A549 (cell line): ENCODE measurements around the gene IRGQ. TPM values are rescaled to one million over a fixed set of nuclear protein-coding genes. Genes with fewer than 3 reads are reported as not detected.

Experiments used
- ATAC-seq, 2 experiments: fragments of 200-7000 bp in 1 of 2; fragments of >200 bp in 1 of 2; cut with Nextera tagmentation in 1 of 2; cut with Tn5 transposase in 1 of 2; 3 replicates each; pipeline versions ENCODE4 v1.8.0 to v1.9.1; 2018 to 2020; ENCODE audit warnings: mild to moderate bottlenecking in 1 of 2, moderate library complexity in 1 of 2
- CTCF ChIA-PET: fragments of 300-600 bp; sonication (Branson Sonifier 250); formaldehyde crosslinking; extraction: SDS; loops from one replicate; lab custom pipeline; 2021; ENCODE audit warnings: antibody characterized with exemption, inconsistent platforms; lab: Yijun Ruan, JAX
- POLR2A ChIA-PET: fragments of 350-600 bp; formaldehyde crosslinking; extraction: SDS; loops from one replicate; lab custom pipeline; 2021; ENCODE audit warnings: antibody characterized with exemption, inconsistent platforms; lab: Yijun Ruan, JAX
- DNase-seq, 2 experiments: peaks; one replicate each; pipeline versions ENCODE4 v3.0.0 to v3.0.0-alpha.2; 2011 to 2016; ENCODE audit warnings: low read depth in 1 of 2, low spot score in 1 of 2
- FAIRE-seq: peaks from 2 replicates; lab custom pipeline; 2011; peaks lifted over from hg19 to GRCh38; lab: Jason Lieb, UNC
- H3K27ac ChIP-seq, 2 experiments: fragments of >200 bp; sonication (Bioruptor Twin); formaldehyde crosslinking; 3 replicates each; pipeline ENCODE4 v1.5.1; 2016 to 2017
- H3K4me1 ChIP-seq: fragments of >200 bp; sonication (Bioruptor Twin); formaldehyde crosslinking; 3 replicates; pipeline ENCODE4 v1.6.1; 2016
- H3K4me2 ChIP-seq: fragments of >200 bp; sonication (Bioruptor Twin); formaldehyde crosslinking; 3 replicates; pipeline ENCODE4 v1.6.1; 2016
- H3K4me3 ChIP-seq: fragments of >200 bp; sonication (Bioruptor Twin); formaldehyde crosslinking; 3 replicates; pipeline ENCODE4 v1.5.1; 2016
- H3K9me3 ChIP-seq: fragments of >200 bp; sonication (Bioruptor Twin); formaldehyde crosslinking; 3 replicates; pipeline ENCODE4 v1.6.1; 2016
- CBX8 ChIP-seq: fragments of 200-600 bp; sonication (generic); IDR thresholded peaks from 2 replicates; pipeline ENCODE4 v1.6.1; 2016
- CTCF ChIP-seq: fragments of >200 bp; sonication (Bioruptor Twin); formaldehyde crosslinking; IDR thresholded peaks from 3 replicates; pipeline ENCODE4 v1.5.1; 2016
- ESRRA ChIP-seq: fragments of 150-350 bp; IDR thresholded peaks from 2 replicates; pipeline ENCODE4 v1.6.1; 2014; ENCODE audit warnings: mild to moderate bottlenecking, low read length, borderline replicate concordance
- FOSB ChIP-seq: fragments of 250-450 bp; sonication (Bioruptor Pico); IDR thresholded peaks from 2 replicates; pipeline ENCODE4 v1.5.0; 2020; ENCODE audit warnings: mild to moderate bottlenecking, moderate library complexity
- HDAC2 ChIP-seq: fragments of 200-600 bp; sonication (generic); IDR thresholded peaks from 2 replicates; pipeline ENCODE4 v1.6.1; 2016
- MAFK ChIP-seq: fragments of 450-650 bp; IDR thresholded peaks from 2 replicates; pipeline ENCODE4 v1.6.1; 2014; ENCODE audit not compliant: partially characterized antibody
- RNF2 ChIP-seq: fragments of 200-600 bp; sonication (generic); IDR thresholded peaks from 2 replicates; pipeline ENCODE4 v1.6.1; 2016; ENCODE audit warnings: low read depth, mild to moderate bottlenecking, antibody characterized with exemption, moderate library complexity, borderline replicate concordance
- SMC3 ChIP-seq: fragments of >200 bp; sonication (Bioruptor Twin); formaldehyde crosslinking; IDR thresholded peaks from 3 replicates; pipeline ENCODE4 v1.6.1; 2018; ENCODE audit warnings: inconsistent platforms
- SREBF2 ChIP-seq: fragments of 450-650 bp; IDR thresholded peaks from 2 replicates; pipeline ENCODE4 v1.6.1; 2014; ENCODE audit warnings: mild to moderate bottlenecking, moderate library complexity
- USF2 ChIP-seq: fragments of 450-650 bp; IDR thresholded peaks from 2 replicates; pipeline ENCODE4 v1.6.1; 2014; ENCODE audit warnings: antibody characterized with exemption
- ZNF302 ChIP-seq: fragments of 250-450 bp; sonication (Bioruptor Pico); IDR thresholded peaks from 2 replicates; pipeline ENCODE4 v1.9.0; 2021; ENCODE audit warnings: inconsistent platforms, mild to moderate bottlenecking, moderate library complexity
- ZSCAN20 ChIP-seq: fragments of 250-450 bp; sonication (Bioruptor Pico); IDR thresholded peaks from 2 replicates; pipeline ENCODE4 v1.8.0; 2022; ENCODE audit warnings: mild to moderate bottlenecking, moderate library complexity
- WGBS: methylation state at CpG from one replicate; pipeline ENCODE4 v1.1.6; 2017; ENCODE audit errors: missing lambda C conversion rate; 5-methylcytosine and 5-hydroxymethylcytosine counted together
- polyA plus RNA-seq, 4 experiments: library from polyadenylated mRNA; depleted of rRNA in 3 of 4; stranded (reverse); fragments of >200 nt; fragmentation: RNase III in 1 of 4; extraction: RNeasy Plus Mini Kit Qiagen cat#74134 plus additional on column Dnase treatment in 1 of 4; gene quantifications; 2 replicates in 3 of 4; 3 replicates in 1 of 4; pipeline ENCODE4 v1.2.3, GENCODE V29; 2011 to 2017
- TF ChIP-seq, protein P1 (sequence below): fragments of 150-350 bp; IDR thresholded peaks from 2 replicates; pipeline ENCODE4 v1.6.1; 2014; ENCODE audit warnings: low read depth, mild to moderate bottlenecking, low read length
- TF ChIP-seq, protein P2 (sequence below): IDR thresholded peaks from 2 replicates; pipeline ENCODE4 v1.6.1; 2012; ENCODE audit warnings: low read depth, borderline replicate concordance

IRGQ gene
- polyA plus RNA-seq, 2 of the 4 experiments (the other 2 are of a cell fraction) = 6.5 to 10.0 TPM

DNA sequence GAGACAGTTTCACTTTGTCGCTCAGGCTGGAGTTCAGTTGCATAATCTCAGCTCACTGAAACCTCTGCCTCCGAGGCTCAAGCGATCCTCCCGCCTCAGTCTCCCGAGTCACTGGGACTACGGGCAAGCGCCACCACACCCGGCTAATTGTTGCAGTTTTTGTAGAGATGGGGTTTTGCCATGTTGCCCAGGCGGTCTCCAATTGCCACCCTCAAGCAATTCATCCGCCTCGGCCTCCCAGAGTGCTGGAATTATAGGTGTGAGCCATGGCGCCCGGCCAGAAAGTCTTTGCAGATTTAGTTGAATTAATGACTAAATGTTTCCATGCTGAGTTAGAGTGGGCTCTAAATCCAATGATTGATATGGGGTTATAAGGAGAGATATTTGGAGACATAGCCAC lies 48.2 kb upstream of the IRGQ start:
- TF ChIP-seq RNF2 = no peak
- H3K4me1 ChIP-seq = peaks cover 6% of the 10 kb centered on the region
- ATAC-seq (no peak), FAIRE-seq (no peak), DNase-seq (no peak)
- H3K4me2 ChIP-seq = no peak overlapping the region
- WGBS = 88% methylated on average over 13 of the region's 13 CpGs
- ChIA-PET POLR2A (no interaction called here), CTCF (interaction anchor here (0.7 to 3.8 kb wide), 2 partner anchors 8 to 44 kb away, joined by 3 to 28 read pairs; no protein-coding TSS in a partner anchor)
- H3K4me3 ChIP-seq = no peak overlapping the region
- no peaks in the 10 kb centered on the region for H3K9me3 ChIP-seq
- H3K27ac ChIP-seq = no peak overlapping the region

GRCh38 chr19:43643326-43643725 lies 47.4 kb upstream of the IRGQ start:
- Histone ChIP-seq H3K4me3 (no peak overlapping the region), H3K4me2 (no peak overlapping the region), H3K27ac (no peak overlapping the region), H3K9me3 (no peaks in the 10 kb centered on the region), H3K4me1 (peaks cover 6% of the 10 kb centered on the region)
- FAIRE-seq = no peak
- TF ChIP-seq RNF2 = no peak
- no peak for TF ChIP-seq HDAC2
- TF ChIP-seq, protein P1, sequence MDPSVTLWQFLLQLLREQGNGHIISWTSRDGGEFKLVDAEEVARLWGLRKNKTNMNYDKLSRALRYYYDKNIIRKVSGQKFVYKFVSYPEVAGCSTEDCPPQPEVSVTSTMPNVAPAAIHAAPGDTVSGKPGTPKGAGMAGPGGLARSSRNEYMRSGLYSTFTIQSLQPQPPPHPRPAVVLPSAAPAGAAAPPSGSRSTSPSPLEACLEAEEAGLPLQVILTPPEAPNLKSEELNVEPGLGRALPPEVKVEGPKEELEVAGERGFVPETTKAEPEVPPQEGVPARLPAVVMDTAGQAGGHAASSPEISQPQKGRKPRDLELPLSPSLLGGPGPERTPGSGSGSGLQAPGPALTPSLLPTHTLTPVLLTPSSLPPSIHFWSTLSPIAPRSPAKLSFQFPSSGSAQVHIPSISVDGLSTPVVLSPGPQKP = no peak
- CTCF ChIA-PET = interaction anchor here (1.5 to 3.8 kb wide), 4 partner anchors 9 to 123 kb away, joined by 3 to 28 read pairs (median 4); no protein-coding TSS in a partner anchor
- no peak for DNase-seq
- no peak for ATAC-seq
- WGBS = 57% methylated on average over 3 of the region's 3 CpGs
- POLR2A ChIA-PET = no interaction called here

DNA sequence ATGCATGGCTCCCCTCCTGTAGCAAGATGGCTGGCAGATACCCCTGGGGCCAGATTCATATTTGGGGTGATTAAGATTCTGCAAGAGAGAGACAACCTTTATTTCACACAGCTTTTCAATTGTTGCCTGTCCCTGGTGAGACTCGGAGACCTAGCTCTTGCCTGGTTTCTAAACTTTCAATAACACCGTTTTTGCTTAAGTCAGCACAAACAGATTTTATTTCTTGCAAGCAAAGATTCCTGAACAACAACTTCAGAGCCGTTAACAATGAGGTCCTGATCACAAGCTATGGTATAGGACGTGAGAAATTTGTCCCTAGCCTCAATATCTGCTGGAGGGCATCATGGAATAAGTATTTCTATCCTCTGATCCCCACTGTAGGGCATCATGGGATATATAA lies 46.6 kb upstream of the IRGQ start:
- TF ChIP-seq MAFK (peak; percentile 99), USF2 (no peak)
- no peak for ATAC-seq
- H3K4me1 ChIP-seq = peaks cover 6% of the 10 kb centered on the region
- H3K9me3 ChIP-seq = no peaks in the 10 kb centered on the region
- no peak overlapping the region for H3K27ac ChIP-seq
- ChIA-PET CTCF (interaction anchor here (0.6 to 3.8 kb wide), 8 partner anchors 10 to 387 kb away, joined by 3 to 28 read pairs (median 4); no protein-coding TSS in a partner anchor), POLR2A (no interaction called here)
- WGBS = 35% methylated on average over 4 of the region's 4 CpGs
- peak; percentile 28 for FAIRE-seq
- no peak for DNase-seq
- no peak overlapping the region for H3K4me2 ChIP-seq
- no peak overlapping the region for H3K4me3 ChIP-seq

DNA sequence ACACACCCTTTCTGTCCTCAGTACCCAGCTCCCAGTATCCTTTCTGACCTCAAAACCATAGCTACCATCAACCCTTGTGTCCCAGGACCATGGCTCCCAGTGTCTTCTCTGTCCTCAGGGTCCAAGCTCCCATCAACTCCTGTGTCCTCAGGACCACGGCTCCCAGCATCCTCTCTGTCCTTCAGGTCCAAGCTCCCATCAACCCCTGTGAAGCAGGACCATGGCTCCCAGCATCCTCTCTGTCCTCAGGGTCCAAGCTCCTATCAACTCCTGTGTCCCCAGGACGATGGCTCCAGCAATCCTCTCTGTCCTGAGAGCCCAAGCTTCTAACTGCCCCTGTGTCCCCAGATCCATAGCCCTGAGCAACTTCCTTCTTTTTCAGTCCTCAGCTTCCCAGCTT lies 45.4 kb upstream of the IRGQ start:
- CTCF ChIA-PET = interaction anchor here (0.6 to 3.8 kb wide), 4 partner anchors 11 to 98 kb away, joined by 3 to 28 read pairs (median 3); no protein-coding TSS in a partner anchor
- TF ChIP-seq HDAC2 (no peak), ZSCAN20 (no peak), SREBF2 (no peak), SMC3 (no peak), ZNF302 (CRISPR knock-in tag) (no peak)
- TF ChIP-seq, protein P2, sequence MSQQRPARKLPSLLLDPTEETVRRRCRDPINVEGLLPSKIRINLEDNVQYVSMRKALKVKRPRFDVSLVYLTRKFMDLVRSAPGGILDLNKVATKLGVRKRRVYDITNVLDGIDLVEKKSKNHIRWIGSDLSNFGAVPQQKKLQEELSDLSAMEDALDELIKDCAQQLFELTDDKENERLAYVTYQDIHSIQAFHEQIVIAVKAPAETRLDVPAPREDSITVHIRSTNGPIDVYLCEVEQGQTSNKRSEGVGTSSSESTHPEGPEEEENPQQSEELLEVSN = no peak
- TF ChIP-seq, protein P1 = no peak
- ATAC-seq (no peak), DNase-seq (peak in 1 of 2 experiments; percentile 47), FAIRE-seq (no peak)
- Histone ChIP-seq H3K9me3 (no peaks in the 10 kb centered on the region), H3K27ac (no peak overlapping the region), H3K4me1 (peaks cover 6% of the 10 kb centered on the region), H3K4me2 (no peak overlapping the region), H3K4me3 (no peak overlapping the region)
- WGBS = 90% methylated on average over 2 of the region's 2 CpGs
- POLR2A ChIA-PET = no interaction called here

DNA sequence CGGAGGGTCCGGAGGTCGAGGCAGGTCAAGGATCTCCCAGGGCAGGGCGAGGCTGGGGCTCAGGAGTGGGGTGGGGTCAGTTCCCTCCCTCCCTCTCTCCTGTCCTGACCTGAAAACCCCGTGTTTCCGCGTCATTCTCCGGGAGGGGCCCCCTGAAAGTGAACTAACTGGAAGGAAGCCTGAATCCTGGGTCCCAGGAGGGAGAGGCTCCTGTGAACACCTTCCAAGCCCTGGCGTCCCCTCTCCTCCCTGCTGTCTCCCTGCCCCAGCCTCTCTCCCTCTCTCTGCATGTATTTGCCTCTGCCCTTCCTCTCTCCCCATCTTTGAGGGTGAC lies 44.5 kb upstream of the IRGQ start:
- no peaks in the 10 kb centered on the region for H3K9me3 ChIP-seq
- ATAC-seq = no peak; a peak in 1 of 6 replicates
- TF ChIP-seq CBX8 = no peak
- no peak for TF ChIP-seq FOSB (CRISPR knock-in tag)
- no peak for TF ChIP-seq ESRRA
- TF ChIP-seq CTCF = no peak
- H3K4me2 ChIP-seq = peak overlapping the region; percentile 100
- peak overlapping the region; percentile 82 for H3K4me3 ChIP-seq
- H3K4me1 ChIP-seq = peaks cover 16% of the 10 kb centered on the region
- DNase-seq = no peak
- ChIA-PET POLR2A (no interaction called here), CTCF (interaction anchor here (1.2 kb wide), 1 partner anchor 68 kb away, joined by 3 read pairs; no protein-coding TSS in a partner anchor)
- FAIRE-seq = no peak
- WGBS = 46% methylated on average over 9 of the region's 9 CpGs
- peak overlapping the region; percentile 77 to 95; a peak in 4 of 6 replicates for H3K27ac ChIP-seq
